HepG2 (cell line): ENCODE results near the gene OGG1. TPM values are rescaled to one million over a fixed set of nuclear protein-coding genes. Genes with fewer than 3 reads are reported as not detected.

Source experiments
- ARNTL ChIP-seq: sonication (generic); formaldehyde crosslinking; IDR thresholded peaks from 2 replicates; pipeline ENCODE4 v1.4.0; 2020; ENCODE audit warnings: mild to moderate bottlenecking, missing genetic modification reagents
- DMAP1 ChIP-seq: IDR thresholded peaks from 2 replicates; pipeline ENCODE4 v1.6.1; 2016
- GATAD2A ChIP-seq: IDR thresholded peaks from 2 replicates; pipeline ENCODE4 v1.6.1; 2016
- KDM5A ChIP-seq: fragments of 200-600 bp; sonication (generic); IDR thresholded peaks from 2 replicates; pipeline ENCODE4 v1.7.0; 2018; ENCODE audit warnings: antibody characterized with exemption, mild to moderate bottlenecking, low read length, borderline replicate concordance
- MBD4 ChIP-seq: IDR thresholded peaks from 2 replicates; pipeline ENCODE4 v1.6.1; 2012; ENCODE audit warnings: low read length, inconsistent platforms, borderline replicate concordance
- MEIS2 ChIP-seq: sonication (generic); formaldehyde crosslinking; IDR thresholded peaks from 2 replicates; pipeline ENCODE4 v1.9.0; 2021; ENCODE audit warnings: mild to moderate bottlenecking, missing genetic modification reagents
- MIER3 ChIP-seq: IDR thresholded peaks from 2 replicates; pipeline ENCODE4 v1.6.1; 2016; ENCODE audit warnings: missing compliant biosample characterization, borderline replicate concordance
- NFE2L1 ChIP-seq: sonication (generic); formaldehyde crosslinking; IDR thresholded peaks from 2 replicates; pipeline ENCODE4 v1.4.0; 2020; ENCODE audit warnings: missing genetic modification reagents, mild to moderate bottlenecking, borderline replicate concordance
- NFIC ChIP-seq: IDR thresholded peaks from 2 replicates; pipeline ENCODE4 v1.6.1; 2012; ENCODE audit warnings: mild to moderate bottlenecking, low read length, inconsistent platforms
- SP140L ChIP-seq: sonication (generic); formaldehyde crosslinking; IDR thresholded peaks from 2 replicates; pipeline ENCODE4 v1.4.0; 2020; ENCODE audit warnings: missing genetic modification reagents, borderline replicate concordance
- TMF1 ChIP-seq: sonication (generic); formaldehyde crosslinking; IDR thresholded peaks from 2 replicates; pipeline ENCODE4 v1.8.1; 2022; ENCODE audit warnings: low read depth, missing genetic modification reagents
- ZBTB42 ChIP-seq: sonication (generic); formaldehyde crosslinking; IDR thresholded peaks from 2 replicates; pipeline ENCODE4 v1.5.0; 2020; ENCODE audit warnings: mild to moderate bottlenecking, missing genetic modification reagents
- ZFY ChIP-seq: sonication (generic); formaldehyde crosslinking; IDR thresholded peaks from 2 replicates; pipeline ENCODE4 v1.4.0; 2020; ENCODE audit warnings: missing genetic modification reagents
- ZNF136 ChIP-seq: sonication (generic); formaldehyde crosslinking; IDR thresholded peaks from 2 replicates; pipeline ENCODE4 v1.8.1; 2022; ENCODE audit warnings: low read depth, mild to moderate bottlenecking, moderate library complexity, missing genetic modification reagents
- ZNF296 ChIP-seq: sonication (generic); formaldehyde crosslinking; conservative IDR thresholded peaks from 2 replicates; pipeline ENCODE4 v1.5.0; 2020; ENCODE audit warnings: mild to moderate bottlenecking, missing genetic modification reagents
- ZNF530 ChIP-seq: sonication (generic); formaldehyde crosslinking; IDR thresholded peaks from 2 replicates; pipeline ENCODE4 v1.5.0; 2020; ENCODE audit warnings: low read depth, mild to moderate bottlenecking, missing genetic modification reagents
- ZNF562 ChIP-seq: sonication (generic); formaldehyde crosslinking; IDR thresholded peaks from 2 replicates; pipeline ENCODE4 v1.8.0; 2022; ENCODE audit warnings: missing genetic modification reagents, borderline replicate concordance
- ZNF570 ChIP-seq: sonication (generic); formaldehyde crosslinking; IDR thresholded peaks from 2 replicates; pipeline ENCODE4 v1.4.0; 2020; ENCODE audit warnings: mild to moderate bottlenecking, missing genetic modification reagents, borderline replicate concordance
- ZNF670 ChIP-seq: sonication (generic); formaldehyde crosslinking; IDR thresholded peaks from 2 replicates; pipeline ENCODE4 v1.8.0; 2022; ENCODE audit warnings: mild to moderate bottlenecking, missing genetic modification reagents, borderline replicate concordance
- ZNF775 ChIP-seq: sonication (generic); formaldehyde crosslinking; IDR thresholded peaks from 2 replicates; pipeline ENCODE4 v1.4.0; 2020; ENCODE audit warnings: missing genetic modification reagents, mild to moderate bottlenecking, moderate library complexity, borderline replicate concordance
- polyA plus RNA-seq, 8 experiments: library from polyadenylated mRNA; depleted of rRNA in 3 of 8; stranded (reverse) in 7 of 8; unstranded in 1 of 8; fragments of >200 nt; fragmentation: Illumina TruSeq in 4 of 8; extraction: Trizol in 4 of 8; gene quantifications; 2 replicates each; pipeline versions ENCODE4 v1.2.1 to v1.2.3, GENCODE V29; 2011 to 2016; ENCODE audit warnings: low read depth in 4 of 8, missing spikeins in 1 of 8, mixed read lengths in 1 of 8; ENCODE audit not compliant: insufficient read depth in 1 of 8
- total RNA-seq, 5 experiments: library from RNA; depleted of rRNA; stranded (reverse); fragments of >200 nt; fragmentation: Illumina TruSeq; extraction: Trizol; gene quantifications; 2 replicates each; pipeline ENCODE4 v1.2.3, GENCODE V29; 2016; ENCODE audit warnings: low read depth in 1 of 5
- TF ChIP-seq, protein P1 (sequence below): sonication (generic); formaldehyde crosslinking; IDR thresholded peaks from 2 replicates; pipeline ENCODE4 v1.4.0; 2020; ENCODE audit warnings: missing genetic modification reagents; ENCODE audit errors: not compliant biosample characterization
- TF ChIP-seq, protein P2 (sequence below): sonication (generic); formaldehyde crosslinking; IDR thresholded peaks from 2 replicates; pipeline ENCODE4 v1.9.0; 2021; ENCODE audit warnings: missing genetic modification reagents, mild to moderate bottlenecking, borderline replicate concordance
- TF ChIP-seq, protein P3 (sequence below): IDR thresholded peaks from 2 replicates; pipeline ENCODE4 v1.6.1; 2016; ENCODE audit warnings: missing compliant biosample characterization, missing genetic modification reagents, borderline replicate concordance
- TF ChIP-seq, protein P4 (sequence below): sonication (generic); formaldehyde crosslinking; conservative IDR thresholded peaks from 2 replicates; pipeline ENCODE4 v1.5.0; 2020; ENCODE audit warnings: missing genetic modification reagents
- TF ChIP-seq, protein P5 (sequence below): sonication (generic); formaldehyde crosslinking; IDR thresholded peaks from 2 replicates; pipeline ENCODE4 v1.4.0; 2020; ENCODE audit warnings: missing genetic modification reagents

The OGG1 gene
- total and polyA plus RNA-seq, 2 of the 13 experiments (the other 11 are each of a cell fraction or from before 2014, with no cell fraction given): 28.7 to 33.2 TPM

DNA sequence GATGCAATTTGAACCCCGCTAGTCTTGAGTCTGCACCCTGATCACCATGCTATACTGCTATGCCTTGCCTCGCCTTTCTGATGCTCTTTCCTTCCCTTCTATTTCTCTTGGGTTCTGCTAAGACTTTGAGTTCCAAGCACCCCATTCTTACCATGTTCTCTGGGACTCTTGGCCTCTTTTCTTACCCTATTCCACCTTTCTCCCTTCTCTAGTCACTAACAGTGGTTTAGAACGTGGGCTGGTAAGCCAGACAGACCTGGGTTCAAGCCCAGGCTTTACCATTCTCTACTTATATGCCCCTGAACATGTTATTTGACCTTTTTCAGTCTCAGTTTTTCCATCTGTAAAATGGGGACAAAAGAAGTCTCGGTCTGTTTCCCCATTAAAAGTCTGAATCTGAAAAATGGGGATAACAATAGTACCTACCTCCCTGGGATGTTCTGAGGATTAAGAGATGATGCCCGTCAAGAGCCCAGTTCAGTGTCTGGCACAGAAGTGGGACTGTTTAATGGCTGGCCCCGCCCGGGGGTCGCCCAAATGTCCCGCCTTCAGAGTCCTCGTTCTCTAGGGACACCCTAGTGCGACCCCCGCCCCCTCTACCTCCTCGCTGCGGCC lies 42.1 kb downstream of the OGG1 start (continued):
- TF ChIP-seq ZNF775: no peak
- TF ChIP-seq ZNF570 (CRISPR knock-in tag): no peak
- TF ChIP-seq, protein P1, sequence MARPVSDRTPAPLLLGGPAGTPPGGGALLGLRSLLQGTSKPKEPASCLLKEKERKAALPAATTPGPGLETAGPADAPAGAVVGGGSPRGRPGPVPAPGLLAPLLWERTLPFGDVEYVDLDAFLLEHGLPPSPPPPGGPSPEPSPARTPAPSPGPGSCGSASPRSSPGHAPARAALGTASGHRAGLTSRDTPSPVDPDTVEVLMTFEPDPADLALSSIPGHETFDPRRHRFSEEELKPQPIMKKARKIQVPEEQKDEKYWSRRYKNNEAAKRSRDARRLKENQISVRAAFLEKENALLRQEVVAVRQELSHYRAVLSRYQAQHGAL (CRISPR knock-in tag): no peak
- no peak for TF ChIP-seq ZNF136 (CRISPR knock-in tag)
- no peak for TF ChIP-seq NFIC
- no peak for TF ChIP-seq ZNF296 (CRISPR knock-in tag)
- TF ChIP-seq, protein P2, sequence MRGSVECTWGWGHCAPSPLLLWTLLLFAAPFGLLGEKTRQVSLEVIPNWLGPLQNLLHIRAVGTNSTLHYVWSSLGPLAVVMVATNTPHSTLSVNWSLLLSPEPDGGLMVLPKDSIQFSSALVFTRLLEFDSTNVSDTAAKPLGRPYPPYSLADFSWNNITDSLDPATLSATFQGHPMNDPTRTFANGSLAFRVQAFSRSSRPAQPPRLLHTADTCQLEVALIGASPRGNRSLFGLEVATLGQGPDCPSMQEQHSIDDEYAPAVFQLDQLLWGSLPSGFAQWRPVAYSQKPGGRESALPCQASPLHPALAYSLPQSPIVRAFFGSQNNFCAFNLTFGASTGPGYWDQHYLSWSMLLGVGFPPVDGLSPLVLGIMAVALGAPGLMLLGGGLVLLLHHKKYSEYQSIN: no peak
- no peak for TF ChIP-seq ZNF562 (CRISPR knock-in tag)
- no peak for TF ChIP-seq ZNF670 (CRISPR knock-in tag)
- TF ChIP-seq NFE2L1 (CRISPR knock-in tag): no peak
- no peak for TF ChIP-seq ZNF530 (CRISPR knock-in tag)
- no peak; the same call in 1 of the 2 replicates for TF ChIP-seq DMAP1 (CRISPR knock-in tag)
- TF ChIP-seq MBD4: no peak
- no peak for TF ChIP-seq MEIS2 (CRISPR knock-in tag)
- no peak for TF ChIP-seq ZBTB42
- TF ChIP-seq, protein P3, sequence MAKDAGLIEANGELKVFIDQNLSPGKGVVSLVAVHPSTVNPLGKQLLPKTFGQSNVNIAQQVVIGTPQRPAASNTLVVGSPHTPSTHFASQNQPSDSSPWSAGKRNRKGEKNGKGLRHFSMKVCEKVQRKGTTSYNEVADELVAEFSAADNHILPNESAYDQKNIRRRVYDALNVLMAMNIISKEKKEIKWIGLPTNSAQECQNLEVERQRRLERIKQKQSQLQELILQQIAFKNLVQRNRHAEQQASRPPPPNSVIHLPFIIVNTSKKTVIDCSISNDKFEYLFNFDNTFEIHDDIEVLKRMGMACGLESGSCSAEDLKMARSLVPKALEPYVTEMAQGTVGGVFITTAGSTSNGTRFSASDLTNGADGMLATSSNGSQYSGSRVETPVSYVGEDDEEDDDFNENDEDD (CRISPR knock-in tag): no peak
- no peak for TF ChIP-seq GATAD2A (CRISPR knock-in tag)
- TF ChIP-seq SP140L: no peak
- TF ChIP-seq TMF1 (CRISPR knock-in tag): no peak
- TF ChIP-seq, protein P4, sequence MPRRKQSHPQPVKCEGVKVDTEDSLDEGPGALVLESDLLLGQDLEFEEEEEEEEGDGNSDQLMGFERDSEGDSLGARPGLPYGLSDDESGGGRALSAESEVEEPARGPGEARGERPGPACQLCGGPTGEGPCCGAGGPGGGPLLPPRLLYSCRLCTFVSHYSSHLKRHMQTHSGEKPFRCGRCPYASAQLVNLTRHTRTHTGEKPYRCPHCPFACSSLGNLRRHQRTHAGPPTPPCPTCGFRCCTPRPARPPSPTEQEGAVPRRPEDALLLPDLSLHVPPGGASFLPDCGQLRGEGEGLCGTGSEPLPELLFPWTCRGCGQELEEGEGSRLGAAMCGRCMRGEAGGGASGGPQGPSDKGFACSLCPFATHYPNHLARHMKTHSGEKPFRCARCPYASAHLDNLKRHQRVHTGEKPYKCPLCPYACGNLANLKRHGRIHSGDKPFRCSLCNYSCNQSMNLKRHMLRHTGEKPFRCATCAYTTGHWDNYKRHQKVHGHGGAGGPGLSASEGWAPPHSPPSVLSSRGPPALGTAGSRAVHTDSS (CRISPR knock-in tag): no peak
- peak; percentile 47; the same call in 1 of the 2 replicates for TF ChIP-seq ZFY (CRISPR knock-in tag)
- TF ChIP-seq KDM5A: peak; percentile 76; the same call in 1 of the 2 replicates
- TF ChIP-seq, protein P5, sequence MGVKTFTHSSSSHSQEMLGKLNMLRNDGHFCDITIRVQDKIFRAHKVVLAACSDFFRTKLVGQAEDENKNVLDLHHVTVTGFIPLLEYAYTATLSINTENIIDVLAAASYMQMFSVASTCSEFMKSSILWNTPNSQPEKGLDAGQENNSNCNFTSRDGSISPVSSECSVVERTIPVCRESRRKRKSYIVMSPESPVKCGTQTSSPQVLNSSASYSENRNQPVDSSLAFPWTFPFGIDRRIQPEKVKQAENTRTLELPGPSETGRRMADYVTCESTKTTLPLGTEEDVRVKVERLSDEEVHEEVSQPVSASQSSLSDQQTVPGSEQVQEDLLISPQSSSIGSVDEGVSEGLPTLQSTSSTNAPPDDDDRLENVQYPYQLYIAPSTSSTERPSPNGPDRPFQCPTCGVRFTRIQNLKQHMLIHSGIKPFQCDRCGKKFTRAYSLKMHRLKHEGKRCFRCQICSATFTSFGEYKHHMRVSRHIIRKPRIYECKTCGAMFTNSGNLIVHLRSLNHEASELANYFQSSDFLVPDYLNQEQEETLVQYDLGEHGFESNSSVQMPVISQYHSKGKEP (CRISPR knock-in tag): no peak
- no peak for TF ChIP-seq ARNTL (CRISPR knock-in tag)
- TF ChIP-seq MIER3: no peak
